GM18907 (cell line): Measurements from ENCODE around the gene SLC45A2.
"Not testable (repeated sequence)": the region's sequence is repeated elsewhere in the genome, so short reads cannot be mapped to it uniquely, and the experiment has no call there.

Source experiments
- ATAC-seq: cut with Tn5 transposase; IDR thresholded peaks from one replicate; pipeline ENCODE4 v1.9.1; 2021; ENCODE audit warnings: mild to moderate bottlenecking, moderate library complexity; ENCODE audit not compliant: unreplicated experiment

The SLC45A2 gene, protein sequence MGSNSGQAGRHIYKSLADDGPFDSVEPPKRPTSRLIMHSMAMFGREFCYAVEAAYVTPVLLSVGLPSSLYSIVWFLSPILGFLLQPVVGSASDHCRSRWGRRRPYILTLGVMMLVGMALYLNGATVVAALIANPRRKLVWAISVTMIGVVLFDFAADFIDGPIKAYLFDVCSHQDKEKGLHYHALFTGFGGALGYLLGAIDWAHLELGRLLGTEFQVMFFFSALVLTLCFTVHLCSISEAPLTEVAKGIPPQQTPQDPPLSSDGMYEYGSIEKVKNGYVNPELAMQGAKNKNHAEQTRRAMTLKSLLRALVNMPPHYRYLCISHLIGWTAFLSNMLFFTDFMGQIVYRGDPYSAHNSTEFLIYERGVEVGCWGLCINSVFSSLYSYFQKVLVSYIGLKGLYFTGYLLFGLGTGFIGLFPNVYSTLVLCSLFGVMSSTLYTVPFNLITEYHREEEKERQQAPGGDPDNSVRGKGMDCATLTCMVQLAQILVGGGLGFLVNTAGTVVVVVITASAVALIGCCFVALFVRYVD

DNA sequence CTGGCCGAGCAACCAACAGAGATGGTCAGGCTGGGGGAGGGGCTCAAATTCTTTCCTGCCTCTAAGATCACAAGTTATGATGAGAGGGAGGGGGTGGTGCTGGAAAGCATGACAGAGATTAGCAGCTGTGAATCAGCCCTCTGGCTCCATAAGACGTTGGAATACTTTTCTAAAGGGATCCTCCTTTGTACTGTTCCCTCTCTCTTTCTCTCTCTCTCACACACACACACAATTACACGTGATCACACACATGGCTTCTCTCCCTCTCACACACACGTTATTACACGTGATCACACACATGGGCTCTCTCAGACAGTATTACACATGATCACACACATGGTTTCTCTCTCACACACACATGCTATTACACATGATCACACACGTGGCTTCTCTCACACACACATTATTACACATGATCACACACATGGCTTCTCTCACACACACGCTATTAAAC is at the start of gene SLC45A2:
Gene SLC45A2, minus strand, starts transcription at position 23 of the 454 bp plus-strand sequence. CDS start 110 bp downstream, outside the sequence.
- ATAC-seq, result no peak

DNA sequence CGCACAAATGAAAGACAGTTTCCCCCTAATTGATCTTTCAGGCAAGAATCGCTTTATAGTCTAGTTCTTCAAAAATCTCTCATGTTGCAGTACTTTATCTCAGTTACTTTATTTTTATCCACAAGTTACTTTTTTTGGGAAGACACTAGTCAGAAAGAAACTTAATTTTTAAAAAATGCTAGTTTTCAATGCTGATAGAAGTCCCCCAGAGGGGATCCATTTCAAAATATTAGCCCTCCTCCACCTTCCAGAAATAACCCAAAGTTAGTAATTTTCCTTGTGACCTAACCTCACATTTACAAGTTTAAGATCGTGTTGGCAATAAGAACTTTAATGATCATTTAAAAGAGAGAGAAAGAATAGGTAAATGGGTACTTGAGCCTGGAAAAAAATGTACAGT is 47.5 kb upstream of the SLC45A2 start:
- no peak for ATAC-seq

DNA sequence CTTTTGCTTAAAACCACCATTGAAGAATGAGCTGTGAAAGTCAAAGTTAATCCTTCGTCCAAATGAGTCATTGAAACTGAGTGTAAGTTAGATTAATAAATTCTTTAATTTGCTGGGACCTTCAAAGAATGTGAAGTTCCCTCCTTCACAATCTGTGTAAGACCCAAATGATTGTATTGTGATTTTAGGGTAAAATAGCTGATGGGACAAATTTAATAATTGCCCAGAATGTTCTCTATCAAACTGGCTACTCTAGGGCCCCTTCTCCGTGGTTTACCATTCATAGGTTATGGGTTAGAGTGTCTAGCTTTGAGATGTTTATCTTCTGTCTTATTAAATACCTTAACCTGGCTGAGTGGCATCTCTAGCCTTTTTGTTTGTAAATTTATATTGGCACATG is 46.6 kb upstream of the SLC45A2 start:
- ATAC-seq, result no peak

DNA sequence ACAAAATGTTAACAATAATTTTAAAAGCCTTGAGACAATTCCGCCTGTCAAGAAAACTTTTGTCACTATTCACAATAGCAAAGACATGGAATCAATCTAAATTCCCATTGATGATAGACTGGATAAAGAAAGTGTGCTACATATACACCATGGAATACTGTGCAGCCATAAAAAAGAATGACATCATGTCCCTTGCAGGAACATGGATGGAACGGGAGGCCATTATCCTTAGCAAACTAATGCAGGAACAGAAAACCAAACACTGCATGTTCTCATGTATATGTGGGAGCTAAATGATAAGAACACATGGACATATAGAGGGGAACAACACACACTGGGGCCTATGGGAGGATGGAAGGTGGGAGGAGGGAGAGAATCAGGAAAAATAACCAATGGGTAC is 46.1 kb upstream of the SLC45A2 start:
- not testable (repeated sequence) for ATAC-seq

DNA sequence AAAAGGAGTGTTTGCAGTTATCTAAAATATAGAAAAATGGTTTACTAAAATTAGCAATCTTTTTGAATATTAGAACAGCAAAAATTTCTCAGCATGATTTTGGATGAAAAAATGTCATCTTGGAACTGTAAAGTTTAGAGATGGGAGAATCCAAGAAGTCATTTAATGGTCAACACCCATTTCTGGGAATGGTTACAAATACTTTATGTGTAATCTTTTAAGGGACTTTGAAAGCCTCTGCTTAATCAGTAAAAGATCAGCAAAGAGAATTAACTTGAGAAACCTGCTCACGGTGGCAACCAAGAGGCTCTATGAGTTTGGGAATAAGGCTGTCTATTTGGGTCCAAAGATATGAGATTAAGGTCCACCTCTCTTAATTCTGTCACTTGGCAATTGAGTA is 45.6 kb upstream of the SLC45A2 start:
- ATAC-seq, result no peak

DNA sequence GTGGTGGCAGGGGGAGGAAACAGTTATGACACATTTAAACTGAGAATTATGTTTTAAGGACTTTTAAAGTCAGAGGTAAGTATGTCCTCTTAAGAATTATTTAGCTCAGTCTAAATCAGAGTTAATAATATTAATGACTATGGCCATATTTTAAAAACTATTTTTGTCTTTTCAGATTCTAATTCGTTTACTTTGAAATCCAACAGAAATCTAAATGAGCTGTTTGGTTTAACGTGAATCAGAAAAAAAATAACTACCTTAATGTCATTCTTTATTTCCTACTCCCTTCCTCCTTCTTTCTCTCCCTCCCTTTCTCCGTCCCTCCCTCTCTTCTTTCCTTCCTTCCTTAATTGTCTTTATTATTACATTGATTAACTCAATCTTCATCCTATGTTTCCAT is 43.9 kb upstream of the SLC45A2 start:
- no peak for ATAC-seq

DNA sequence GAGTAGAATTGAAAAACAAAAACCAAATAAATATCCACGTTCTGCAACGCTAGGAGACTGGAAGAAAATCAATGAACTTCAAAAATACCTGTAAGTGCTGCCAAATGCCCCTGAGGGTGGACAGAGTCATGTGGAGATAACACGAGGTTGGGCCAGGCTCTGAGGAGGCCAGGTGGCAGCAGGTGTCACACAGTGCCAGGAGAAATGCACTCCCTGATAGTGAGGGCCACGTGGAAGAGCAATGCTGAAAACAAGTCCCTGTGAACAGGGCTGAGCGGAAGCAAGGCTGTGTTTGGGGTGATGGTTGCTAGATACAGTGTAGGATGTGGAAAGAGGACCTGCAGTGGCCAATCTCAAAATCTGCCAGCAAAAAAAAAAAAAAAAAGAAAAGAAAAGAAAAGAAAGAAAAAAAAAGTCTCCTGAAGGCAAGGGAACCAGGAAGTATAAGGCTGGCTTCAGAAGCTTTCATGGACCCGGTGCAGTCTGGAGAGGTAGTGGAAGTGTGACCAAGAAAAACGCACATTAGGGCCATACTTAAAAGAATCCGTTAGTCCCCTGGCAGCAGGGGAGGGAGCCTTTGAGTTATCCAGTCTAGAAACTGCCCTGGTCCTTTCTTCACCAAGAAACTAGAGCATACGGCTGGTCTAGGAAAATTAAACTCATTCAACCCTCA is 41.7 kb upstream of the SLC45A2 start:
- ATAC-seq, result no peak

DNA sequence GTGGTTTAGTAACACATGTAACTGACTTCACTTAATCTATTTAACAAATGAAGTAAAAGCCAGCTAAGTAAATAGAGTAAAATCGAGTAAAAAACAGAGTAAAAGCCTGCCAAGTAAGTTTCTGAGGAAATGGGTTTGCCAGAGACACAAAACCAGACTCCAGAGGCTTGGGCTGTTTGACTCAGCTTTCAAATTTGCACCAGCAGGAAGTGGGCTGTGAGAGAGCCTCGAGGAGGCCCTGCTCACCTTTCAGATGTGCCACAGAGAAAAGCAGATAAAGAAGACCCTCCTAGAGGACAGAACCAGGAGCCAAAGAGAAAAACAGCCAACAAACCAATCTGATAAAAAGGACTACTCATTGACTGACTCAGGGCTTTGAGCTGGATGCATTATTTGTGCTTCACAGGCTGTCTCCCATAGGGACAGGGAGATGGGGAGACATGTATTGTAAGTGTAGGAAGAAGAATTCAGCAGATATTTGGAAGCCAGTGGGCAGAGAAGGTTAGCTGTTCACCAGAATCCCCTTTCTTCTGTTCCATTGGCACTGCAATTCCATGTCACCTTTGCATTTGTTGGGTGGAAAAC is 37.7 kb upstream of the SLC45A2 start:
- peak; percentile 93 for ATAC-seq

DNA sequence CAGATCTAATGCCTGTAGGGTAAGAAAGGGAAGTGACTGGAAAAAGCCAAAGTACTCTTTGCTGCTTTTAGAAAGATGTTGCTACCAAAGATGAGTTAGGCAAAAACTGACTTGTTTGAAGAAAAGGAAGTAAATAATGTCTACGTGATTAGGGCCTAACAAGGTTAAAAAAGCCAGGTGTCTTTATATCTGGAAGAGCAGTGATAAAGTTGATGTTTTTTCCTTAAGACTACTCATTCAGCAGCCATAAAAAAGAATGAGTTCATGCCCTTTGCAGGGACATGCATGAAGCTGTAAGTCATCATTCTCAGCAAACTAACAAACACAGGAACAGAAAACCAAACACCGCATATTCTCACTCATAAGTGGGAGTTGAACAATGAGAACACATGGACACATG is 36.8 kb upstream of the SLC45A2 start:
- no peak for ATAC-seq

DNA sequence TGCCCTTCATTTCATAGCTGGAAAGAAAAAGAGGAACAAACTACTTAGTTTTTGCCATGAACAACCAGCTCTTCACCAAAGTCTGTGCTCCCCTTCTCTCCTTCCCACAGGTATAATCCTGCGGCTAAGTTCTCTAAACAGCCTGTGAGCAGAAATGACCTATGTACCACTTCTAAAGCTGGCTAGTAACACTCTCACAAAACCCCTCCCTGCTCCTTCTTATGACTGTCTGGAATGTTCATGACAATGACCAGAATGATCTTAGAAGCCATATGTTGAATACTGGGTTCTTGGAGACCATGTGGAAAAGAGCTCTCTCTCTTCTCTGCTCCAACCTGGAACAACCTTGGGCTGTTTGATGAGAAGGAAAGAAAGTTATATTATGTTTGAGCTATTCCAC is 36.2 kb upstream of the SLC45A2 start:
- ATAC-seq, result no peak

DNA sequence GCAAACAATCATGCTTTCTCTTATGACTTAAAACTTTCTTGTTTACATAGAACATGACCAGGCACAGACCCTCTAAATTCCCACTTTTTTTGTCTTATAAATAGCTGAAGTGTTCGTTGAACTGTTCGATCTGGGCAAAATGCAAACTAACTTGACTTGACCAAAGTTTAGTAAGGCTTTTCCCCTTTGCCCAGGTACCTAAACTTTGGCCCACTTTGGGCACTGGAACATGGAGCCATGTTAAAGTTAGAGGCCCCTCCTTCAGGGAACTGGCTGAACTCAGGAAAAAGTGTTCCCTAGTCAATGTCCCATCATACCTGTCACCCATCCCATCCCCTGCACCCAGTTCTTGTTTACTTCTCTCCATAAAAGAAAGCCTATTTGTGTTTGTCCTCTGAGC is 32.8 kb upstream of the SLC45A2 start:
- ATAC-seq, result no peak

DNA sequence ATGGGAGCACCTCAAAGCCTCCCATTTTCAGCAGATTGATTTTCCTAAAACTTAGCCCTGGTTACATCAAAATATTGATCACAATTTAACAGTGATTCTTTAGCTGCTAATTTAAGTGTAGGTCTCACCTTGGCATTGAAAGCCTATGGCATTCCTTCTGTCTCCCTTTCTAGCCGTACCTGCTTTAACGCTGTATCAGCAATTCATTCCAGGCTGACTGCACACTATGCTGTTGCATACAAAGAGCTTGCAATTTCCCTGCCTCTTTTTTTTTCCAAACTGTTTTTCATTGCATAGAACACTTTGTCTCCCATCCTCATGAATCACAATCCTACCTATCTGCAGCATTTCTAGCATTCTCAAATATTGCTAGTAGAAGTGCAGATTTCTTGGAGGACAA is 32.3 kb upstream of the SLC45A2 start:
- no peak for ATAC-seq

DNA sequence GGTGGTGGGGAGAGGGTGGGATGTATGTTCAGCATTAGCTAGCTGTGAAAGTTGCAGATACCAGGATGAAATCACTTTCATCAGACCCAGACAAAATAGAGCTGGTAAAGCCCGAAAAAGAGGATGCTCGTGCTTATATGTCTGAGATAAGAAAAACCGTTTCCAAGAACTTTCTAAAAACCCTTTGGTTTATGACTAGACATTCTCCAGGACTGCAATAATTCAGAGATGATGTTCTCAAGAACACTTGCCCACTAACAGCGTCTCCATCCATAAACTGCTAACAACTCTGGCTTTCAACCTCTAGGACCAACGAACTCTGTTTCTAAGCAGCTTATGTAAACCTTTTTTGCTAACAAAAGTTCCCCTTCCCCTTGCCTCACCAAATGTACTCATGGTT is 31.7 kb upstream of the SLC45A2 start:
- no peak for ATAC-seq

DNA sequence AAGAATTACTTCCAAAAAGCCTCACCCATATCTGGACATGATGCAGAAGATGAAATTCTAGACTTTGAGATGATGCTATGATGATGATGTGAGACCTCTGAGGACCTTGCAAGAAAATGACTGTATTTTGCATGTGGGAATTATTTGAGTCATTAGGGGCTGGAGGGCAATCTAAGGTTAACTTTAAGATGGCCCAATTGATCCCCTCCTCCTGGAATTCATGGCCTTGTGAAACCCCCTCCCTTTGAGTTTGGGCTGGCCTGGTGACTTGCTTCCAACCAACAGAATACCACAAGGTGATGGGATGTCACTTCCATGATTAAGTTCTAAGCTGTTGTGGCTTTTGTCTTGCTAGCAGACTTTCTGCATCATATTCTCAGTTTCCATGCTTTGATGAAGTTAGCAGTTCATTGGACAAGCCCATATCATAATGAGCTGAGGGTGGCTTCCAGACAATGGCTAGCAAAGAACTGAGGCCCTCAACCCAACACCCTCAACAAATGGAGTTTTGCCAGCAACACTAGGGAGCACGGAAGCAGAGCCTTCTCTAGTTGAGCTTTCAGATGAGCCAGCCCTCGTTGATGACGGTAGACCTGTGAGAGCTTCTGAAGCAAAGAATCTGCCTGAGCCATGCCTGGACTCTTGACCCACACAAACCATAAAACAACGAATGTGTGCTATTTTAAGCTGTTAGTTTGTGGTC is 30.8 kb upstream of the SLC45A2 start:
- no peak for ATAC-seq

DNA sequence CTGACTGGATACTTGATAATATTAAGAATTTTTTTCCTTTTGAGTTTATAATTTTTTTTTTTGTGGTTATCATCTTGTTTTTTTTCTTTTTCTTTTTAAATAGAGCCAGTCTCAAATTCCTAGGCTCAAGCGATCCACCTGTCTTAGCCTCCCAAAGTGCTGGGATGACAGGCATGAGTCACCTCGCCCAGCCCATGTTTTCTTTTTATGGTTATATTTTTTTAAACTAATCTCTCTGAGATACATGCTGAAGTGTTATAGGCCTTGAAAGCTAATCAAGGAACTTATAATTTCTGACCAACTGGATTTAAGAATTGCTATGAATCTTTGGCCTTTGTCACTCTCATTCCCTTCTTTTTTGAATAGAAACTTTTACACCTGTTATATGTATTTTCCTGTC is 30.1 kb upstream of the SLC45A2 start:
- no peak for ATAC-seq

DNA sequence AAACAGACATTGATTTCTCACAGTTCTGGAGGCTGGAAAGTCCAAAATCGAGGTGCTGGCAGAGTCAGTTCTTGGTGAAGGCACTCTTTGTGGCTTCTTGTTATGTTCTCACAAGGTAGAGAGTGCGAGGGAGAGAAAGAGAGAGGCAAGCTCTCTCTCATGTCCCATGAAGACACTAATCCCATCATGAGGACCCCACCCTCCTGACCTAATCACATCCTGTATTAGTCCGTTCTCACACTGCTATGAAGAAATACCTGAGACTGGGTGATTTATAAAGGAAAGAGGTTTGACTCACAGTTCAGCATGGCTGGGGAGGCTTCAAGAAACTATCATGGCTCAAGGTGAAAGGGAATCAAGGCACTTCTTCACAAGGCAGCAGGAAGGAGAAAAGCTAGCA is 29.1 kb upstream of the SLC45A2 start:
- no peak for ATAC-seq

DNA sequence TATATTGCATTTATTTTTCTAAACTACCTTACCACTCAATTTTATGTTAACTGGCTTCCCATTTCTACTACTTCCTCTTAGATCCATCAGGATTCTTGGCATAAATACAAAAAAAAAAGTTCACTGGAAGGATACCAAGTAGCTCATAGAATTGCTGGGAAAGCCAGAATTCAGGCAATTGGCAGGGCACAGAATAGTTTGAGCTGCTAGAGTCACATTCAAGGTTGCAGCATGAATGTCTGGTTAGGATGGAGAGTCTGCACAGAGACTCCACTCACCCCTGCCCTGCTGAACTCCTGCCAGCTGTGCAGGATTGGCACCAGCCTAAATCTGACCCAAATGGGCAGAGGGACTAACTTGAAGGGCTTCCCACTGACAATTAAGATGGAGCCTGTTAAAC is 28.3 kb upstream of the SLC45A2 start:
- ATAC-seq, result no peak

DNA sequence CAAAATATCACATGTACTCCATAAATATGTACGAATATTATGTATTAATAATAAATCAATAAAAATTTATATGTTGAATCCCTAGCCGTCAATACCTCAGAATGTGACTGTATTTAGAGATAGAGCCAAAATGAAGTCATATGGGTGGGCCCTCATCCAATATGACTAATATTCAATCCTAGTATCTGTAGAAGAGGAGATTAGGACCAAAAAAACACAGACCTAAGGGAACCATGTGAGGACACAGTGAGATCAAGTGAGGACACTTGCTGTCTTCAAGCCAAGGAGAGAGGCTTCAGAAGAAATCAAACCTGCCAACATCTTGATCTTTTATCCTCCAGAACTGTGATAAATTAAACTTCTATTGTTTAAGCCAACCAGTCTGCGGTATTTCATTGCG is 27.0 kb upstream of the SLC45A2 start:
- ATAC-seq, result no peak

DNA sequence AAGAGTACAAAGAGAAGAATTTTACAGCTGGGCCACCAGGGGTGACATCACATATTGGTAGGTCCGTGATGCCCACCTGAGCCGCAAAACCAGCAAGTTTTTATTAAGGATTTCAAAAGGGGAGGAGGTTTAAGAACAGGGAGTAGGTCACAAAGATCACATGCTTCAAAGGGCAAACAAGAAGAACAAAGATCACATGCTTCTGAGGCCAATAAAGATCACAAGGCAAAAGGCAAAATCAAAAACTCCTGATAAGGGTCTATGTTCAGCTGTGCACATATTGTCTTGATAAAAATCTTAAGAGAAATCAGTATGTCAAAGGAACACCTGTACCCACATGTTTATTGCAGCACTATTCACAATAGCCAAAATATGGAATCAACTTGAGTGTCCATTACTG is 25.7 kb upstream of the SLC45A2 start:
- not testable (repeated sequence) for ATAC-seq

DNA sequence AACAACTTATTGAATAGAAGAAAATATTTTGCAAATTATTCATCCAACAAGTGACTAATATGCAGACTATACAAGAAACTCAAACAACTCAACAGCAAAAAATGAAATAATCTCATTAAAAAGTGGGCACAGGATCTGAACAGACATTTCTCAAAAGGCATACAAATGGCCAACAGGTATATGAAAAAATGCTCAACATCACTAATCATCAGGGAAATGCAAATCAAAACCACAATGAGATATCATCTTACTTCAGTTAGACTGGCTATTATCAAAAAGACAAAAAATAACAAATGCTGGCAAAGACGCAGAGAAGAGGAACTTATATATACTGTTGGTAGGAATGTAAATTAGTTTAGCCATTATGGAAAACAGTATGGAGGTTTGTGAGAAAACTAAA is 25.1 kb upstream of the SLC45A2 start:
- no peak for ATAC-seq

DNA sequence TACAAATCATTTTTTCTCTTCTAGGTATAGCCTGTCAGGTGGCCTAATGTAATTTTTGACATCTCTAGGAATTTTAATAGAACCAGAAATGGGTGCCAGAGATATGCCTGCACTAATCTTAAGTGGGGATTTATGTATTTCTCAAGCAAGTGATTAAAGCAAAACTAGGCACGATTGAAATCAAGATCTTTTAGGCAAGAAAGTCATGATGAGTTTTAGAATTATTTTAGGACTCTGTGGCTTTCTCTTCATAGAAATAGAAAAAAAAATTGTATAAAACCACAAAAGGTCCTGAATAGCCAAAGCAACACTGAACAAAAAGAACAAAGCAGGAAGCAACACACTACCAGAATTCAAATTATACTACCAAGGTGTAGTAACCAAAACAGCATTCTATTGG is 24.3 kb upstream of the SLC45A2 start:
- no peak for ATAC-seq
